ENCODE data around the gene SLC35E3.

- TF ChIP-seq CTCF (IDR thresholded peaks at IDR 0.05) (no peak), POLR2A (IDR thresholded peaks at IDR 0.05) (no peak), POLR2AphosphoS5 (IDR thresholded peaks at IDR 0.05) (no peak)
Measured at GRCh38 chr12:68776976-68777610, 31.1 kb downstream of the SLC35E3 start.

Data from breast epithelium (tissue), 3 donors.